Activated T-cell treated with anti-CD3 and anti-CD28 coated beads for 1 hour (primary cell): ENCODE data around the gene MAGED2.
"Not testable (repeated sequence)": the region's sequence is repeated elsewhere in the genome, so short reads cannot be mapped to it uniquely, and the experiment has no call there.

Experiments used
- DNase-seq: peaks from one replicate; pipeline ENCODE4 v3.0.0-alpha.2; 2020; ENCODE audit warnings: low read depth

The MAGED2 gene

GRCh38 chrX:54807524-54808108 lies at the start of gene MAGED2:
Gene MAGED2, plus strand, starts transcription at chrX:54807745. Its CDS starts 1,587 bp downstream, at chrX:54809332.
- peak; percentile 39 for DNase-seq

- no peak for DNase-seq
Observed at GRCh38 chrX:54758114-54759055, 49.2 kb upstream of the MAGED2 start.

- not testable (repeated sequence) for DNase-seq
Observed at GRCh38 chrX:54774391-54775094, 33.0 kb upstream of the MAGED2 start.

GRCh38 chrX:54776061-54776460 lies 31.5 kb upstream of the MAGED2 start:
- no peak for DNase-seq

GRCh38 chrX:54776987-54777672 lies 30.4 kb upstream of the MAGED2 start:
- no peak for DNase-seq

- DNase-seq: no peak
Observed at GRCh38 chrX:54785901-54786300, 21.6 kb upstream of the MAGED2 start.

- peak; percentile 5 for DNase-seq
Observed at GRCh38 chrX:54786967-54787366, 20.6 kb upstream of the MAGED2 start.

- DNase-seq: no peak
Observed at GRCh38 chrX:54788446-54788845, 19.1 kb upstream of the MAGED2 start.

- DNase-seq: not testable (repeated sequence)
Observed at GRCh38 chrX:54789405-54789804, 18.1 kb upstream of the MAGED2 start.

GRCh38 chrX:54794028-54794427 lies 13.5 kb upstream of the MAGED2 start:
- no peak for DNase-seq

GRCh38 chrX:54794795-54795194 lies 12.8 kb upstream of the MAGED2 start:
- DNase-seq: no peak

GRCh38 chrX:54798137-54798536 lies 9.4 kb upstream of the MAGED2 start, which contains the start of gene ITIH6:
Gene ITIH6, minus strand, starts transcription at chrX:54798255. Its CDS starts 45 bp downstream, at chrX:54798210.
- no peak for DNase-seq

GRCh38 chrX:54799046-54799445 lies 8.5 kb upstream of the MAGED2 start:
- DNase-seq: no peak

- peak; percentile 11 for DNase-seq
Observed at GRCh38 chrX:54808109-54808604, 612 bp downstream of the MAGED2 start.

- DNase-seq: peak; percentile 79
Observed at GRCh38 chrX:54808605-54809483, 1.3 kb downstream of the MAGED2 start.

GRCh38 chrX:54810532-54810931 lies 3.0 kb downstream of the MAGED2 start:
- DNase-seq: no peak

GRCh38 chrX:54811301-54811885 lies 3.8 kb downstream of the MAGED2 start:
- DNase-seq: no peak

GRCh38 chrX:54812306-54812705 lies 4.8 kb downstream of the MAGED2 start:
- no peak for DNase-seq

- no peak for DNase-seq
Observed at GRCh38 chrX:54817220-54817820, 9.8 kb downstream of the MAGED2 start.

- DNase-seq: no peak
Observed at GRCh38 chrX:54818221-54818620, 10.7 kb downstream of the MAGED2 start.
